HG02798 (cell line): ENCODE results near the gene SORCS2.

ENCODE experiments used
- ATAC-seq: cut with Tn5 transposase; IDR thresholded peaks from one replicate; pipeline ENCODE4 v1.9.1; 2021; ENCODE audit warnings: mild to moderate bottlenecking; ENCODE audit not compliant: unreplicated experiment, poor library complexity

The SORCS2 gene

GRCh38 chr4:7342223-7343080, 150.1 kb downstream of the SORCS2 start:
- no peak for ATAC-seq

- ATAC-seq = no peak
Measured at GRCh38 chr4:7343081-7343655, 150.8 kb downstream of the SORCS2 start.

DNA sequence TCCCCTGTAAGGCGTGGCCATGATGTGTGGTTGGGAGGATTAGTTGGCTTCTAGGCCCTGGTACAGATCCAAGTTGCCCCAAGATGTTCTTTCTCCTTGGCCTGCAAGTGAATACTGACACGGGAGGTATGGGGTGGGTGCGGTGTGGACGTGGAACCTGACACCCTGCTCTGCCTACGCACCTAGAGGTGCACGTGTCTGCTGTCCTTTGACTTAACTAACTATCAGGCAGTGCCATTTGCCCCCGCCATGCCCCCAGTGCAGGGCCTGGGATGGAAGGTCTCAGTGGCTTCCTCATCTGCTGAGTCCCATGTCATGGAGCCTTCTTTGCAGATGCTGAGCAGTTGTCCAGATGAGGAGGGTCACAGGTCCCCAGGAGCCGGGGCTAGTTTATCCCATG, 151.6 kb downstream of the SORCS2 start:
- no peak for ATAC-seq

DNA sequence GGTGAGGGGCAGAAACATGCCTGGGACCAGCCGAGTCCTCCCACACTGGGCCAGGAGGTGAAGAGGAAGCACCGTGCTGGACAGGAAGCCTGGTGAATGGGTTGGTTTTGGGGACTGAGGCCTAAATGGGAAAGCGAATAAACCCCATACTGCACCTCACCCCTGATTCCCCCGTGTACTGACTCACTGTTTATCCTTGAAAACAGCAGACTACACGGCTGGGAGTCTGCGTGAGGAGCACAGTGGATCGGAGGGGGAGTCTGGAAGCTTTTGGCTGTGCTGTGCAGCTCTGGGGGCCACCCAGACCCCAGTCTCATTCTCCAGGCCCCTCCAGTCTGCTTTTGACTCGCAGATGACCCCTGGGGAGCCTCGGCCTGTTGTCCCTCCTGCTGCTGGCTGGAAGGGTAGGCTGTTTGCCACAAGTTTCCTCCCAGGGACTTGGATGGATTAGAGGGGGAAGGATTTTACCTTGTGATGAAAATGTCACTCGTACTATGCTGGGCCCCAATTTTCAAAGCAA, 152.4 kb downstream of the SORCS2 start:
- no peak for ATAC-seq

GRCh38 chr4:7347981-7348380, 155.6 kb downstream of the SORCS2 start:
- no peak for ATAC-seq

GRCh38 chr4:7348946-7349900, 156.9 kb downstream of the SORCS2 start:
- ATAC-seq = no peak

- no peak for ATAC-seq
Measured at GRCh38 chr4:7350396-7350795, 158.1 kb downstream of the SORCS2 start.

GRCh38 chr4:7351014-7351413, 158.7 kb downstream of the SORCS2 start:
- ATAC-seq = no peak

DNA sequence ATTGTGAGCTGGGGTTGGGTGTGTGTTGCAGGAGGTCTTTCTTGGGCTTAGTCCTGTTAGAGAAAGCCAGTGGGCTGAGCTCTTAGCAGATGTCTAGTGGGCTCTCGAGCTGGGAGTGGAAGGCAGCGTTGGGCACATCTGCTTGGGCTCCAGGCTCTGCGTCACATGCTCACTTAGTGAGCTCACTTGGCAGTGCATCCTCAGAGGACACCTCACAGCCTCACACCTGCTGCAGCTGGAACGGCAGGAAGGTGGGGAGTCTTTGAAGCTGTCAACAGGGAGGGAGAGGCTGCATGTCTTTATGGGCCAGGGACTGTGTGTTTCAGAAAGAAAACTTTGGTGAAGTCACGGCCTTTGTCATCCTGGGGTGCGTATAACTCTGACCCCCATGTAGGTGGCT, 160.1 kb downstream of the SORCS2 start:
- no peak for ATAC-seq

DNA sequence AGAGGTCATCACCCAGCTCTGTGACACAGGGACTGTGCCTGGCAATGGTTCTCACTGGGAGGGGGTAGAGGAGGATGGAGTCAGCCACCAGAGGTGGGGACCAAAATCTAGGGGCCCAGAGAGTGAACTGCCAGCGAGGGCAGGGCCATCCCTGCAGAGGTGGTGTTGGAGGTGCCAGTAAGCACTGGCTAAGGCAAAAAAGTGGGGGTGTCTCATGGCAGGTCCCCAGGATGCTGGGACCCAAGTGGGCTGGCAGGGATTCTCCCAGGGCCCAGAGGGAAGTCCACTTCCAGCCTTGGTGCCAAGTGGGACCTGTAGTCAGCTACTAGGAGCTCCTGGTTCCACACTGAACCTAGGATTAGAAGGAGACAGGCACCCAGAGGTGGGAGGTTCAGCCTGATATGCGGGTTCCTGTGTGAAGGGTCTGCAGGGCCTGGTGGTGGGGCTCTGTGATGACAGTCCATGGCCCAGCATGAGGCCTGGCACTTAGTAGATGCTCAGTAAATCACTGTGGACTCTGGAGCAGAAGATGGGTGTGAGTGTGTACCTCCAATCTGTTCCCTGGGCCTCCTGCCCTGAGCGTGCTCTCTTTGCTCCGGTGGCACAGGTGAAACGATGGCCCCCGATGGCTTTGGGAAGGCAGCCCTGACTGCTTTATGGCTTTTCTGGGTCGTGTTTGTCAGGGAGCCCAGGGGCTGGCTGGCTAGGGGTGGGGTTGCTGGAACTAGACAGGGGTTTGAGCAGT, 160.9 kb downstream of the SORCS2 start:
- no peak for ATAC-seq

DNA sequence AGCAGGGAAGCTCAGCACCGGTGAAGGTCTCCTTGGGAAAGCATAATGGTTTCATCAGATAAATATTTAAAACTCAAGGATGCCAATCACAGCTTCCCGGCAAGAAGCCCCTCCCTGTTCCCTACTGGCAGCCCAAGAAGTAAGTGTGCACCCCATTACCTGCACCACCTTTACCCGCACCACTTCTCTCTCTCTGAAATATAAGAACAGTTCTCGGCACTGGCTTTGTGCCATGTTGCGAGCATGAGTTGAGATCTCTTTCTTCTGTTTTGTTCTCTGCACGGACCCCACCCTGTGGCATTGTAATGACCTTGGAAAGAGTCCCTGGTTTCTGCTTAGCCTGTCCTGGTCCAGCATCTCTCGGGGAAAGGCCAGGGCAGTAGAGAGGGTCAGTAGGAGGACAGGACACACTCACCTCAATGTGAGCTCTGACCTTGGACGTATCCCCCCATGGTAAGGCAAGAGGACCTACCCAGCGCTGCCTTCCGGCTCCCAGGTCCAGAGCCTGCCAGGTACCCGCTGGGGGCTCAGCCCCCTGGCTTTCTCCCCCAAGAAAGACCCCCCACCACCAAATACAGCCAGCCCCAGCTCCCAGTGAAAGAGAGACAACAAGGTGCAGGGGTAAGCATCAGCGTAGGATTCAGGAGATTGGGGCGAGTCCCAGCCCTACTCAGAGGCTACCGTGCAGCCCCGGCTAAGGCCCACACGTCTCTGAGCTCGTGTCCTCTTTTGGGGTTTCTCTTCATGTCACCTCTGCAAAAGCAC, 161.7 kb downstream of the SORCS2 start:
- ATAC-seq = no peak

GRCh38 chr4:7354927-7355326, 162.6 kb downstream of the SORCS2 start:
- ATAC-seq = no peak

DNA sequence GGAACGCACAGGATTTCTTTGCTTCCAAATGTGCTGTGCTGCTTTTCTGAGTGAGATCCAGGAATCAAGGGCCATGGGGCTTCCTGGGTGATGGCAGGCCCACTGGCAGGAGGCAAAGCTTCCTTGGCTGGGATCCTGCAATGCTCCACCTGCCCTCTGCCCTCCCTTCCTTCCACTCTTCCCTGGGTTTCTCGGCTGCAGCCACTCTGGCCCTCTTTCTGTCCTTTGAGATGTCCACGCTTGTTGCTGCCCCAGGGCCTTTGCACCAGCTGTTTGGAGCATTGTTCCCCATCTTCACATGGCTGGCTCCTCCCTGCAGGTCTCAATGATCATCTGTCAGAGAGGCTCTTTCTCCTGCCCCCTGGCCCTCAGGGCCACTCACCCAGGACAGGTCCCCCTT, 163.5 kb downstream of the SORCS2 start:
- no peak for ATAC-seq

DNA sequence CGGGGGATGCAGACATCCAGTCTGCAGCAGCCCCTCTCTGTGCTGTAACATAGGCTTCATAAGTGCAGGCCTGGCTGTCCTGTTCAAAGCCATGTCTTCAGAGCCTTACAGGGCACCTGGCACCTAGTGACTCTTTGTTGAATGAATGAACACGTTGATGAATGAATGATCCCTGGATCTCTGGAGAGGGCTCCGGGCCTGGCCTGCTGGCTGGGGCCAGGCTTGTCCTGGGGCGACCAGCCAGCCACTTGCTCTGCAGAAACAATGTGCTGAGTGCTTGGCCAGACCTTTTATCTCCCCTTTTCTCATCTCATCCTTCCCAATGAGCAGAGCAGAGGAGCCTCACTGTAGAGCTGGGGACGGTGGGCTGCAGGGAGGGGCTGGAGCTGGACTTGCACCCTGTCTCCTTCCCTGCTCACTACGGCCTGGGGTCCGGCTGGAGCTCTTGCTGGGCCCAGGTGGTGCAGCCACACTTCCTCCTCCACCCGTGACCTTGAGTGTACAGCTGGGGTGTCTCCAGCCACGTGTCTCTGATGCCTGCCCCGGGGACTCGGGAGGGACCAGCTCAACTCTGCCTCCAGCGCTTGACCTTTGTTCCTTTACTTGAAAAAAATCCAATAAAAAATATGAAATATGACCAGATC, 164.5 kb downstream of the SORCS2 start:
- no peak for ATAC-seq

- no peak for ATAC-seq
Measured at GRCh38 chr4:7357323-7357722, 165.0 kb downstream of the SORCS2 start.

GRCh38 chr4:7358100-7358735, 165.9 kb downstream of the SORCS2 start:
- ATAC-seq = no peak

DNA sequence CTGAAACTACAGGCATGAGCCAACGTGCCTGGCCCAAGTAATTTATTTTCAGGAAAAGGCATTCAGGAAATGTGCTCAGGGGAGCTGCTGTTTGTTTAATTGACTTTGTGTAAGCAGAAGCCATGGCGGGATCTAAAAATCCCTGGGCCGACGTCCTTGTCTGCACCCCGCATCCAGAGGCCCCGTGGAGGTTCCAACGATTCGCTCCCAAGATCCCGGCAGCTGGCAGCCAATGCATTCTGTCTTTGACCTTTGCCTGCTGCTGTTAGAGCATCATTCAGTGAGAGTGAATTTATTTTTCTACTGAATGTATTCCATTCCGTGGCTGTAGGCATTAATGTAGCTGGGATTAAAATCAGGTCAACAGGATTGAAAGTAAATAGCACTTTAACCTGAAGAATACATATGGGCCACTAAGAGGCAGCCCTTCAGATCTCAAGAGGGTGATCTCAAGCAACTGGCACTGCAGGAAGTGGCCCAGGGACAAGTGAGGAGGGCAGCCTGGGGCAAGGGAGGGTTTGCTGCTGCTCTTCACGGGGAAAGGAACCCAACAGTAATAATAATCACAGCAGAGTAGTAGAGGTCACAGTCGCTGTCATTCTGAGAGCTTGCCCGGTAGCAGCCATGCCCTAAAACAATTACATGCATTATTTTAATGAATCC, 167.2 kb downstream of the SORCS2 start:
- no peak for ATAC-seq

DNA sequence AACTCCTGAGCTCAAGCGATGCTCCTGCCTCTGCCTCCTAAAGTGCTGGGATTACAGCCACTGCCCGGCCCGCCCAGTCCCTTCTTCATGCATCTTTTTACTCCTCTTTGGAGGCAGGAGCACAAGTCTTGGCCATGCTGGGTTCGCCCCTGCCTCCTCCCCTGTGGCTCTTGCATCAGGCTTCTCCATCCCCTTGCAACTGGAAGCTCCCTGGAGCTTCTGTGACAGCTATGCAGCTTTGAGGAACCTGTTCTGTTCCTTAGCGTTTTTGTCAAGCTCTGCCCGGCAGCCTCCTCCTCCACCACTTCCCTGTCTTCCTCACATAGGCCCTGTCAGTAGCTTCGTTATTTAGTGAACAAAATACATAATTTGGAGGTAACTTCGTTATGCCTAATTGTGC, 168.5 kb downstream of the SORCS2 start:
- no peak for ATAC-seq
